HepG2 (cell line): ENCODE measurements around the gene TNFRSF11A. TPM values are rescaled to one million over a fixed set of nuclear protein-coding genes. Genes with fewer than 3 reads are reported as not detected.

ENCODE experiments used
- FOSL2 ChIP-seq: sonication (generic); formaldehyde crosslinking; IDR thresholded peaks from 2 replicates; pipeline ENCODE4 v1.4.0; 2020; ENCODE audit warnings: missing genetic modification reagents
- NBN ChIP-seq: fragments of 450-650 bp; conservative IDR thresholded peaks from 2 replicates; pipeline ENCODE4 v1.6.1; 2017
- SKIL ChIP-seq: sonication (generic); formaldehyde crosslinking; IDR thresholded peaks from 2 replicates; pipeline ENCODE4 v1.8.0; 2022; ENCODE audit warnings: missing genetic modification reagents, mild to moderate bottlenecking, moderate library complexity, borderline replicate concordance
- ZNF318 ChIP-seq: sonication (generic); formaldehyde crosslinking; IDR thresholded peaks from 2 replicates; pipeline ENCODE4 v1.4.0; 2020; ENCODE audit warnings: mild to moderate bottlenecking, missing genetic modification reagents
- ZNF33B ChIP-seq: sonication (generic); formaldehyde crosslinking; IDR thresholded peaks from 2 replicates; pipeline ENCODE4 v1.5.1; 2020; ENCODE audit warnings: mild to moderate bottlenecking, missing genetic modification reagents
- ZNF772 ChIP-seq: sonication (generic); formaldehyde crosslinking; IDR thresholded peaks from 2 replicates; pipeline ENCODE4 v1.5.0; 2020; ENCODE audit warnings: mild to moderate bottlenecking, missing genetic modification reagents
- polyA plus RNA-seq, 8 experiments: library from polyadenylated mRNA; depleted of rRNA in 3 of 8; stranded (reverse) in 7 of 8; unstranded in 1 of 8; fragments of >200 nt; fragmentation: Illumina TruSeq in 4 of 8; extraction: Trizol in 4 of 8; gene quantifications; 2 replicates each; pipeline versions ENCODE4 v1.2.1 to v1.2.3, GENCODE V29; 2011 to 2016; ENCODE audit warnings: low read depth in 4 of 8, missing spikeins in 1 of 8, mixed read lengths in 1 of 8; ENCODE audit not compliant: insufficient read depth in 1 of 8
- total RNA-seq, 5 experiments: library from RNA; depleted of rRNA; stranded (reverse); fragments of >200 nt; fragmentation: Illumina TruSeq; extraction: Trizol; gene quantifications; 2 replicates each; pipeline ENCODE4 v1.2.3, GENCODE V29; 2016; ENCODE audit warnings: low read depth in 1 of 5
- TF ChIP-seq, protein P1 (sequence below): sonication (generic); formaldehyde crosslinking; IDR thresholded peaks from 2 replicates; pipeline ENCODE4 v1.5.1; 2020; ENCODE audit warnings: mild to moderate bottlenecking, missing genetic modification reagents, moderate library complexity
- TF ChIP-seq, protein P2 (sequence below): sonication (generic); formaldehyde crosslinking; IDR thresholded peaks from 2 replicates; pipeline ENCODE4 v1.8.1; 2023; ENCODE audit warnings: mild to moderate bottlenecking, moderate library complexity, missing genetic modification reagents
- TF ChIP-seq, protein P3 (sequence below): sonication (generic); formaldehyde crosslinking; IDR thresholded peaks from 2 replicates; pipeline ENCODE4 v1.5.0; 2020; ENCODE audit warnings: missing genetic modification reagents

TNFRSF11A gene
- total and polyA plus RNA-seq, 2 of the 13 experiments (the other 11 are each of a cell fraction or from before 2014, with no cell fraction given) = 4.6 to 6.4 TPM

- TF ChIP-seq, protein P1, sequence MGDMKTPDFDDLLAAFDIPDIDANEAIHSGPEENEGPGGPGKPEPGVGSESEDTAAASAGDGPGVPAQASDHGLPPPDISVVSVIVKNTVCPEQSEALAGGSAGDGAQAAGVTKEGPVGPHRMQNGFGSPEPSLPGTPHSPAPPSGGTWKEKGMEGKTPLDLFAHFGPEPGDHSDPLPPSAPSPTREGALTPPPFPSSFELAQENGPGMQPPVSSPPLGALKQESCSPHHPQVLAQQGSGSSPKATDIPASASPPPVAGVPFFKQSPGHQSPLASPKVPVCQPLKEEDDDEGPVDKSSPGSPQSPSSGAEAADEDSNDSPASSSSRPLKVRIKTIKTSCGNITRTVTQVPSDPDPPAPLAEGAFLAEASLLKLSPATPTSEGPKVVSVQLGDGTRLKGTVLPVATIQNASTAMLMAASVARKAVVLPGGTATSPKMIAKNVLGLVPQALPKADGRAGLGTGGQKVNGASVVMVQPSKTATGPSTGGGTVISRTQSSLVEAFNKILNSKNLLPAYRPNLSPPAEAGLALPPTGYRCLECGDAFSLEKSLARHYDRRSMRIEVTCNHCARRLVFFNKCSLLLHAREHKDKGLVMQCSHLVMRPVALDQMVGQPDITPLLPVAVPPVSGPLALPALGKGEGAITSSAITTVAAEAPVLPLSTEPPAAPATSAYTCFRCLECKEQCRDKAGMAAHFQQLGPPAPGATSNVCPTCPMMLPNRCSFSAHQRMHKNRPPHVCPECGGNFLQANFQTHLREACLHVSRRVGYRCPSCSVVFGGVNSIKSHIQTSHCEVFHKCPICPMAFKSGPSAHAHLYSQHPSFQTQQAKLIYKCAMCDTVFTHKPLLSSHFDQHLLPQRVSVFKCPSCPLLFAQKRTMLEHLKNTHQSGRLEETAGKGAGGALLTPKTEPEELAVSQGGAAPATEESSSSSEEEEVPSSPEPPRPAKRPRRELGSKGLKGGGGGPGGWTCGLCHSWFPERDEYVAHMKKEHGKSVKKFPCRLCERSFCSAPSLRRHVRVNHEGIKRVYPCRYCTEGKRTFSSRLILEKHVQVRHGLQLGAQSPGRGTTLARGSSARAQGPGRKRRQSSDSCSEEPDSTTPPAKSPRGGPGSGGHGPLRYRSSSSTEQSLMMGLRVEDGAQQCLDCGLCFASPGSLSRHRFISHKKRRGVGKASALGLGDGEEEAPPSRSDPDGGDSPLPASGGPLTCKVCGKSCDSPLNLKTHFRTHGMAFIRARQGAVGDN (CRISPR knock-in tag) = peak; percentile 37; the same call in 1 of the 2 replicates
- no peak for TF ChIP-seq ZNF33B (CRISPR knock-in tag)
- no peak for TF ChIP-seq ZNF772 (CRISPR knock-in tag)
- TF ChIP-seq ZNF318 (CRISPR knock-in tag) = no peak
- TF ChIP-seq, protein P2, sequence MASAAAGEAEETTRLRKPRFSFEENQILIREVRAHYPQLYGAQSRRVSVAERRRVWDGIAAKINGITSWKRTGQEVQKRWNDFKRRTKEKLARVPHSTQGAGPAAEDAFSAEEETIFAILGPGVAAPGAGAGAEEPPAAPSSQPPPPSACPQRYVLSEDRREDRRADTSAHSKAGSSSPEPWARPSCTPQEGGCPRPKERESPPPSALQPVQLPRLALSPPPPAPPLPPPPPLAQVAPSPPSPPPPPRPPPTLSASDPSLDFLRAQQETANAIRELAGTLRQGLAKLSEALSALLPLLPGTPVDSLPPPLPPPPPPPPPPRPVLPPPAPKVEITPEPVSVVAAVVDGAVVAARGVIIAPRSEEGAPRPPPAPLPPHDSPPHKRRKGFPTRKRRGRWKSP = 0 out of 2 replicates have a peak, but pooled peaks have one; percentile 24
- no peak for TF ChIP-seq NBN
- TF ChIP-seq, protein P3, sequence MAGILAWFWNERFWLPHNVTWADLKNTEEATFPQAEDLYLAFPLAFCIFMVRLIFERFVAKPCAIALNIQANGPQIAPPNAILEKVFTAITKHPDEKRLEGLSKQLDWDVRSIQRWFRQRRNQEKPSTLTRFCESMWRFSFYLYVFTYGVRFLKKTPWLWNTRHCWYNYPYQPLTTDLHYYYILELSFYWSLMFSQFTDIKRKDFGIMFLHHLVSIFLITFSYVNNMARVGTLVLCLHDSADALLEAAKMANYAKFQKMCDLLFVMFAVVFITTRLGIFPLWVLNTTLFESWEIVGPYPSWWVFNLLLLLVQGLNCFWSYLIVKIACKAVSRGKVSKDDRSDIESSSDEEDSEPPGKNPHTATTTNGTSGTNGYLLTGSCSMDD = no peak
- TF ChIP-seq FOSL2 = peak; percentile 88
- TF ChIP-seq SKIL = peak; percentile 46; the same call in 1 of the 2 replicates
Measured at GRCh38 chr18:62399781-62400308, 74.7 kb downstream of the TNFRSF11A start (continued).
